Fibroblast of lung (primary cell): ENCODE data around the gene ARRDC2. TPM values are rescaled to one million over a fixed set of nuclear protein-coding genes. Genes with fewer than 3 reads are reported as not detected.

ENCODE experiments used
- DNase-seq, 2 donors: peaks; one replicate each; pipeline versions ENCODE4 v3.0.0 to v3.0.0-alpha.2; 2010; ENCODE audit warnings: low read depth in 2 of 2
- H2AFZ ChIP-seq: 2 replicates; pipeline ENCODE4 v1.5.1; 2012; ENCODE audit warnings: low read length, control low read depth, inconsistent platforms
- H3K27ac ChIP-seq: 2 replicates; pipeline ENCODE4 v1.5.1; 2011; ENCODE audit warnings: low read length, control low read depth; ENCODE audit not compliant: insufficient read depth
- H3K27me3 ChIP-seq: 2 replicates; pipeline ENCODE4 v1.5.1; 2011; ENCODE audit warnings: mild to moderate bottlenecking, low read length; ENCODE audit not compliant: control insufficient read depth, insufficient read depth
- H3K36me3 ChIP-seq: 2 replicates; pipeline ENCODE4 v1.5.1; 2011; ENCODE audit warnings: low read length; ENCODE audit not compliant: control insufficient read depth, insufficient read depth
- H3K4me1 ChIP-seq: 2 replicates; pipeline ENCODE4 v1.5.1; 2011; ENCODE audit warnings: low read length; ENCODE audit not compliant: control insufficient read depth, insufficient read depth; ENCODE audit errors: extremely low read depth
- H3K4me2 ChIP-seq: 2 replicates; pipeline ENCODE4 v1.5.1; 2011; ENCODE audit warnings: low read length, control low read depth; ENCODE audit not compliant: insufficient read depth; ENCODE audit errors: extremely low read depth
- H3K4me3 ChIP-seq, 4 experiments: fragments of 200-600 bp in 1 of 4; sonication (generic) in 1 of 4; replicated peaks in 1 of 4; 2 replicates each; pipeline ENCODE4 v1.5.1; 2011 to 2016; ENCODE audit warnings: low read length in 4 of 4, low read depth in 3 of 4, mild to moderate bottlenecking in 3 of 4, control low read depth in 2 of 4, inconsistent platforms in 1 of 4, mixed read lengths in 1 of 4; ENCODE audit not compliant: insufficient read depth in 1 of 4; ENCODE audit errors: control extremely low read depth in 1 of 4
- H3K79me2 ChIP-seq: 2 replicates; pipeline ENCODE4 v1.5.1; 2012; ENCODE audit warnings: mild to moderate bottlenecking, low read length, inconsistent platforms; ENCODE audit not compliant: control insufficient read depth, insufficient read depth
- H3K9ac ChIP-seq: 2 replicates; pipeline ENCODE4 v1.5.1; 2011; ENCODE audit warnings: mild to moderate bottlenecking, low read length, control low read depth; ENCODE audit not compliant: insufficient read depth
- H3K9me3 ChIP-seq: 2 replicates; pipeline ENCODE4 v1.5.1; 2012; ENCODE audit warnings: low read depth, low read length; ENCODE audit not compliant: control insufficient read depth, insufficient read depth
- H4K20me1 ChIP-seq: 2 replicates; pipeline ENCODE4 v1.5.1; 2011; ENCODE audit warnings: low read length; ENCODE audit not compliant: control insufficient read depth, insufficient read depth; ENCODE audit errors: extremely low read depth
- EZH2 ChIP-seq: IDR thresholded peaks from 2 replicates; pipeline ENCODE4 v1.5.1; 2012; ENCODE audit warnings: low read length, control low read depth, mild to moderate bottlenecking; ENCODE audit errors: missing control alignments
- polyA plus RNA-seq, 2 donors: library from polyadenylated mRNA; depleted of rRNA in 1 of 2; stranded (reverse) in 1 of 2; unstranded in 1 of 2; fragments of >200 nt; gene quantifications; 2 replicates each; pipeline ENCODE4 v1.2.1, GENCODE V29; 2011 to 2012; ENCODE audit warnings: missing spikeins in 1 of 2
- total RNA-seq: library from RNA; depleted of rRNA; stranded (reverse); fragments of >200 nt; gene quantifications from 2 replicates; pipeline ENCODE4 v1.2.1, GENCODE V29; 2014
- TF ChIP-seq, protein P1 (sequence below), 2 donors: IDR thresholded peaks in 1 of 2; conservative IDR thresholded peaks in 1 of 2; 1 replicate in 1 of 2; 2 replicates in 1 of 2; pipeline ENCODE4 v1.5.1; 2011 to 2012; ENCODE audit warnings: low read length in 2 of 2, control low read depth in 1 of 2, inconsistent platforms in 1 of 2, low read depth in 1 of 2, mild to moderate bottlenecking in 1 of 2

The ARRDC2 gene
- total and polyA plus RNA-seq, 2 donors (not counting 1 experiment from before 2014, with no cell fraction given) = 3.0 to 9.1 TPM

DNA sequence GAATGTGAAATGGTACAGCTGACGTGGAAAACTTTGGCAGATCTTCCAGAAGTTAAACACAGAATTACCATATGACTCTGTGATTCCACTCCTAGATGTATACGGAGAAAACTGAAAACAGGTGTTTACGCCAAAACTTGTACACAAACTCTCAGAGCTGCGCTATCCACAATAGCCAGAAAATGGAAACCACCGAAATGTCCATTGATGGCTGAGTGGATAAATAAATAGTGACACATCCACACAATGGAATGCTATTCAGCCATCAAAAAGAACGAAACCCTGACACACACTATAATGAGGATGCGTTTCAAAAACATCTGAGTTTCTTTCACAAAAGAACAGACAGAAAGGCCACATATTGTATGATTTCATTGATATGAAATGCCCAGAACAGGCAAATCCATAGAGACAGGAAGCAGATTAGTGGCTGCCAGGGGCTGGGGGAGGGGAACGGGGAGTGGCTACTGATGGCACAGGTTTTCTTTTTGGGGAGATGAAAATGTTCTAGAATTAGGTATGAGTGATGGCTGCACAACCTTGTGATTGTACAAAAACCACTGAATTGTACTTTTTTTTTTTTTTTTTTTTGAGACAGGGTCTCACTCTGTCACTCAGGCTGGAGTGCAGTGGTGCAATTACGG is 45.7 kb downstream of the ARRDC2 start:
- no peak overlapping the region for H3K4me3 ChIP-seq
- no peaks in the 10 kb centered on the region for H3K9me3 ChIP-seq
- TF ChIP-seq EZH2 = no peak
- peak; percentile 49 to 53 for DNase-seq
- no peak overlapping the region for H3K4me2 ChIP-seq
- no peaks in the 10 kb centered on the region for H3K27me3 ChIP-seq
- H3K9ac ChIP-seq = no peak overlapping the region
- H3K27ac ChIP-seq = no peak overlapping the region
- peaks cover 3% of the 10 kb centered on the region for H3K4me1 ChIP-seq
- no peak overlapping the region for H2AFZ ChIP-seq
- no peaks in the 10 kb centered on the region for H3K36me3 ChIP-seq
- H4K20me1 ChIP-seq = no peaks in the 10 kb centered on the region
- H3K79me2 ChIP-seq = no peaks in the 10 kb centered on the region

DNA sequence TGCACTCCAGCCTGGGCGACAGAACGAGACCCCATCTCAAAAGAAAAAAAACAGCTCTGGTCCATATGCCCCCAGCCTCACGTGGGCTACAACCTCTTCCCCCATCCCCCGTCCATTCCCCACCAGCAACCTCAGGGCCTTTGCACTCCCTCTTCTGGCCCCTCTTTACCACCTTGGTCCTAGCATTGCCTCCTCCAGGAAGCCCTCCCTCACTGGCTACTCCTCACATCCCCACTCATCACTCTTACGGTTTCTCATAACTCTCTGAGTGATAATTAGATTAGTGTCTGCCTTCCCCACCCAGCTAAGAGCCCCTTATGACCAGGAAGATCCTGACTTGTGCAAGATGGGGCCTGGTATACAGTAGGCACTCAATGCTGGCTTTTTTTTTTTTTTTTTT is 48.0 kb downstream of the ARRDC2 start:
- no peak for DNase-seq
- Histone ChIP-seq H3K27me3 (no peaks in the 10 kb centered on the region), H4K20me1 (no peaks in the 10 kb centered on the region)

DNA sequence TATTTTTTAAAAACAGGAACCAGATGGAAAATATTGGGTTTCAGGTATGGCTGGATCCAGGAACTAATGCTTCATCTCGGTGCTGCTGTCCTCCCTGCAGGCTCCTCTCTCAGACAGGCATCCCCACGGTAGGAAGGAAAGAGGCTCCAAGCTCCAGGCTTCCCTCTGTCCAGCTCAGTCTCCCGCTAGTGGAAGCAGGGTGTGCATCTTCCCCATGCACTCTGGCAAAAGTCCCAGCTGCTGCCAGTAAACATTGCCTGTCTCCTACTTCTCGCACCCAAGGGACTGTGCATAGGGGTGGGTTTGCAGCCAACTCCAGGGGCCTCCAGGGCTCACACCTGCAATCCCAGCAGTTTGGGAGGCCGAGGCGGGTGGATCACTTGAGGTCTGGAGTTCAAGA is 49.6 kb downstream of the ARRDC2 start:
- no peaks in the 10 kb centered on the region for H3K36me3 ChIP-seq
- H3K27me3 ChIP-seq = no peaks in the 10 kb centered on the region
- peaks cover 3% of the 10 kb centered on the region for H3K4me1 ChIP-seq
- H3K4me3 ChIP-seq = no peak overlapping the region
- DNase-seq = peak in 1 of 2 donors; percentile 28
- no peaks in the 10 kb centered on the region for H3K9me3 ChIP-seq
- no peak overlapping the region for H3K9ac ChIP-seq
- no peak overlapping the region for H3K27ac ChIP-seq
- H4K20me1 ChIP-seq = no peaks in the 10 kb centered on the region
- no peaks in the 10 kb centered on the region for H3K79me2 ChIP-seq
- H2AFZ ChIP-seq = no peak overlapping the region
- no peak for TF ChIP-seq EZH2
- TF ChIP-seq, protein P1, sequence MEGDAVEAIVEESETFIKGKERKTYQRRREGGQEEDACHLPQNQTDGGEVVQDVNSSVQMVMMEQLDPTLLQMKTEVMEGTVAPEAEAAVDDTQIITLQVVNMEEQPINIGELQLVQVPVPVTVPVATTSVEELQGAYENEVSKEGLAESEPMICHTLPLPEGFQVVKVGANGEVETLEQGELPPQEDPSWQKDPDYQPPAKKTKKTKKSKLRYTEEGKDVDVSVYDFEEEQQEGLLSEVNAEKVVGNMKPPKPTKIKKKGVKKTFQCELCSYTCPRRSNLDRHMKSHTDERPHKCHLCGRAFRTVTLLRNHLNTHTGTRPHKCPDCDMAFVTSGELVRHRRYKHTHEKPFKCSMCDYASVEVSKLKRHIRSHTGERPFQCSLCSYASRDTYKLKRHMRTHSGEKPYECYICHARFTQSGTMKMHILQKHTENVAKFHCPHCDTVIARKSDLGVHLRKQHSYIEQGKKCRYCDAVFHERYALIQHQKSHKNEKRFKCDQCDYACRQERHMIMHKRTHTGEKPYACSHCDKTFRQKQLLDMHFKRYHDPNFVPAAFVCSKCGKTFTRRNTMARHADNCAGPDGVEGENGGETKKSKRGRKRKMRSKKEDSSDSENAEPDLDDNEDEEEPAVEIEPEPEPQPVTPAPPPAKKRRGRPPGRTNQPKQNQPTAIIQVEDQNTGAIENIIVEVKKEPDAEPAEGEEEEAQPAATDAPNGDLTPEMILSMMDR (conservative IDR thresholded peaks at IDR 0.05 in 1 of 2, IDR thresholded peaks at IDR 0.05 in 1 of 2; ENCODE audit: low read depth in 1 of 2, low read length in 2 of 2) = no peak
- no peak overlapping the region for H3K4me2 ChIP-seq

More for the DNA sequence above, 48.0 kb downstream of the ARRDC2 start:
- Histone ChIP-seq H3K9ac (no peak overlapping the region), H3K36me3 (no peaks in the 10 kb centered on the region), H3K4me3 (no peak overlapping the region), H2AFZ (no peak overlapping the region), H3K4me1 (peaks cover 3% of the 10 kb centered on the region), H3K4me2 (no peak overlapping the region), H3K79me2 (no peaks in the 10 kb centered on the region), H3K27ac (no peak overlapping the region), H3K9me3 (no peaks in the 10 kb centered on the region)
- TF ChIP-seq, protein P1 (conservative IDR thresholded peaks at IDR 0.05 in 1 of 2, IDR thresholded peaks at IDR 0.05 in 1 of 2; ENCODE audit: low read depth in 1 of 2, low read length in 2 of 2) = no peak
- no peak for TF ChIP-seq EZH2
